HG03520 (cell line): ENCODE data around the gene TRPT1.

Experiments
- ATAC-seq: cut with Tn5 transposase; IDR thresholded peaks from one replicate; pipeline ENCODE4 v1.9.1; 2021; ENCODE audit warnings: mild to moderate bottlenecking, moderate library complexity; ENCODE audit not compliant: unreplicated experiment

TRPT1 gene

GRCh38 chr11:64181506-64182411, 44.2 kb downstream of the TRPT1 start:
- ATAC-seq: no peak

GRCh38 chr11:64180891-64181290, 45.1 kb downstream of the TRPT1 start:
- ATAC-seq: no peak

- no peak for ATAC-seq
Measured at GRCh38 chr11:64178951-64179639, 46.9 kb downstream of the TRPT1 start.

GRCh38 chr11:64178203-64178602, 47.8 kb downstream of the TRPT1 start:
- no peak for ATAC-seq

GRCh38 chr11:64176751-64177150, 49.2 kb downstream of the TRPT1 start:
- ATAC-seq: no peak
